ENCODE measurements around the gene CRABP1.

CRABP1 gene

GRCh38 chr15:78347586-78348543 is 7.7 kb downstream of the CRABP1 start:
- peak; percentile 13 for DNase-seq

GRCh38 chr15:78350058-78350457 is 9.9 kb downstream of the CRABP1 start:
- no peak for DNase-seq

- no peak for DNase-seq
Observed at GRCh38 chr15:78351539-78351938, 11.4 kb downstream of the CRABP1 start.

- no peak for DNase-seq
Observed at GRCh38 chr15:78353093-78353492, 12.9 kb downstream of the CRABP1 start.

GRCh38 chr15:78355177-78355576 is 15.0 kb downstream of the CRABP1 start:
- DNase-seq = no peak

- DNase-seq = peak; percentile 28
Observed at GRCh38 chr15:78358102-78358870, 18.1 kb downstream of the CRABP1 start.

GRCh38 chr15:78359041-78359808 is 19.1 kb downstream of the CRABP1 start:
- no peak for DNase-seq

- DNase-seq = peak; percentile 24
Observed at GRCh38 chr15:78360367-78360801, 20.2 kb downstream of the CRABP1 start.

- no peak for DNase-seq
Observed at GRCh38 chr15:78360958-78361718, 21.0 kb downstream of the CRABP1 start.

GRCh38 chr15:78361771-78362506 is 21.8 kb downstream of the CRABP1 start:
- DNase-seq = no peak

- no peak for DNase-seq
Observed at GRCh38 chr15:78362716-78363380, 22.7 kb downstream of the CRABP1 start.

- no peak for DNase-seq
Observed at GRCh38 chr15:78363381-78363734, 23.2 kb downstream of the CRABP1 start.

GRCh38 chr15:78364233-78364632 is 24.1 kb downstream of the CRABP1 start:
- no peak for DNase-seq

- DNase-seq = peak; percentile 22
Observed at GRCh38 chr15:78365917-78366316, 25.8 kb downstream of the CRABP1 start.

GRCh38 chr15:78366342-78366741 is 26.2 kb downstream of the CRABP1 start:
- DNase-seq = no peak

- no peak for DNase-seq
Observed at GRCh38 chr15:78368651-78369050, 28.5 kb downstream of the CRABP1 start.

GRCh38 chr15:78369161-78369560 is 29.0 kb downstream of the CRABP1 start:
- no peak for DNase-seq

GRCh38 chr15:78370013-78370412 is 29.9 kb downstream of the CRABP1 start:
- DNase-seq = no peak

GRCh38 chr15:78372880-78373279 is 32.7 kb downstream of the CRABP1 start:
- no peak for DNase-seq

GRCh38 chr15:78374436-78375393 is 34.6 kb downstream of the CRABP1 start:
- DNase-seq = no peak
